Stomach (tissue), 9 donors: ENCODE data around the gene SOWAHA. TPM values are rescaled to one million over a fixed set of nuclear protein-coding genes. Genes with fewer than 3 reads are reported as not detected.

ENCODE experiments used
- DNase-seq, 2 donors: peaks; one replicate each; pipeline versions ENCODE4 v3.0.0 to v3.0.0-alpha.2; 2013 to 2019
- H3K27ac ChIP-seq, 5 donors: fragments of 200-600 bp in 4 of 5; sonication (generic) in 4 of 5; one replicate each; pipeline ENCODE4 v1.5.1; 2013 to 2019; ENCODE audit warnings: mild to moderate bottlenecking in 1 of 5, moderate library complexity in 1 of 5
- H3K27me3 ChIP-seq, 3 donors: fragments of 200-600 bp; sonication (generic); one replicate each; pipeline ENCODE4 v1.5.1; 2017 to 2019; ENCODE audit warnings: mixed run types in 1 of 3
- H3K36me3 ChIP-seq, 4 donors: fragments of 200-600 bp; sonication (generic); 1 replicate in 3 of 4; 2 replicates in 1 of 4; pipeline ENCODE4 v1.5.1; 2016 to 2019
- H3K4me1 ChIP-seq, 4 donors: fragments of 200-600 bp; sonication (generic); one replicate each; pipeline ENCODE4 v1.5.1; 2016 to 2019
- H3K4me3 ChIP-seq, 4 donors: fragments of 200-600 bp; sonication (generic) in 3 of 4; one replicate each; pipeline ENCODE4 v1.5.1; 2016 to 2019; ENCODE audit warnings: mild to moderate bottlenecking in 1 of 4
- H3K9me3 ChIP-seq, 4 donors: fragments of 200-600 bp; sonication (generic); one replicate each; pipeline ENCODE4 v1.5.1; 2016 to 2019
- EP300 ChIP-seq: sonication (generic); formaldehyde crosslinking; IDR thresholded peaks from one replicate; pipeline ENCODE4 v1.6.1; 2017; ENCODE audit warnings: antibody characterized with exemption
- POLR2A ChIP-seq, 4 donors: fragments of 450-650 bp; IDR thresholded peaks; one replicate each; pipeline ENCODE4 v1.6.1; 2016; ENCODE audit warnings: antibody characterized with exemption in 4 of 4, control low read depth in 2 of 4, mild to moderate bottlenecking in 1 of 4, moderate library complexity in 1 of 4
- POLR2AphosphoS5 ChIP-seq, 3 donors: sonication (generic); formaldehyde crosslinking; IDR thresholded peaks; one replicate each; pipeline ENCODE4 v1.6.1; 2016; ENCODE audit warnings: antibody characterized with exemption in 3 of 3
- WGBS, 5 donors: extraction: QIAGEN DNeasy Blood & Tissue Kit in 3 of 5; methylation state at CpG; one replicate each; pipeline versions ENCODE4 v1.1.5 to v1.1.7; 2013 to 2018; 5-methylcytosine and 5-hydroxymethylcytosine counted together
- intact Hi-C: fragments of 100-400 bp; cut with DNase I; formaldehyde crosslinking; loops from one replicate; pipeline ENCODE4 v1.15.1; 2023; ENCODE audit warnings: low total_unique reads
- polyA plus RNA-seq, 3 donors: library from polyadenylated mRNA; stranded (reverse); fragments of 200-250 nt; gene quantifications; one replicate each; pipeline ENCODE4 v1.2.3, GENCODE V29; 2013
- total RNA-seq, 5 donors: library from RNA; depleted of rRNA; stranded (reverse); fragments of >200 nt; gene quantifications; one replicate each; pipeline versions ENCODE4 v1.1.0 to v1.2.3, GENCODE V29; 2014 to 2016
- TF ChIP-seq, protein P1 (sequence below), 7 experiments: fragments of 450-650 bp in 4 of 7; fragments of 200-600 bp in 3 of 7; sonication (generic) in 3 of 7; IDR thresholded peaks; one replicate each; pipeline ENCODE4 v1.5.1; 2016 to 2019; ENCODE audit warnings: antibody characterized with exemption in 7 of 7, control low read depth in 2 of 7, mild to moderate bottlenecking in 1 of 7
- donor health status: healthy with polysubstance abuse.
- donor health status: Bipolar disorder and iron deficiency.
- donor health status: healthy.

The SOWAHA gene
- total and polyA plus RNA-seq, 8 donors: 2.4 to 91.8 (median 6.8) TPM; not detected in 1

DNA sequence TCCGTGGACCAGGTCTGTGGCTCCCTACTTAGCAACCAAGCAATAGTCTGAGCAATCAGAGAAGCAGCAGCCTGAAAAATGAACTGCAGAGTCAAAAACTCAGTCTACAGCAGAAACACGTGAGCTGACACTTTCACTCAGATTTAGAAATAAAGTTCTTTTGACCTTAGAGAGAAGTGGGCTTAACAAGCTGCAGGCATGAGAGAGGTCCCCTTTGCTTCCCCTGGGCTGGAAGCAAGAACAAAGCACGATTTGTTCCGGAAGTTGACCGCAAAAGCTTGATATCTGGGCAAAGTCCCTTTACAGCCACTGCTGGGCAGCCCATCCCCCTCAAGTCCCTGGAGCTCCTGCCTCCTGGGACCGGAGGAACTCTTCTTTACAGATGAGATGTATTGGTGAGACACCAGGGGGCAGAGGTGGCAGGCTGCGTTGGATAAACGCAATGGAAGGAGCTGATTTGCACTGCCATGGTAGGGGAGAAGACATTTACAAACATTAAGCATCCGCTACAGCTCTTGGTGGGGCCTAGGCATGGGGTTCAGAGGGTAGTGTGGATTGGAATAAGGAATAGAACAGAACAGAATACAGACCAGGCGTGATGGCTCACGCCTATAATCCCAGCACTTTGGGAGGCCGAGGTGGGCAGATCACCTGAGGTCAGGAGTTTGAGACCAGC lies 5.8 kb upstream of the SOWAHA start:
- H3K4me3 ChIP-seq: no peak overlapping the region
- TF ChIP-seq POLR2A (IDR thresholded peaks at IDR 0.05) (no peak), EP300 (no peak), POLR2AphosphoS5 (IDR thresholded peaks at IDR 0.05) (peak; percentile 1 to 64 (median 52))
- TF ChIP-seq, protein P1, sequence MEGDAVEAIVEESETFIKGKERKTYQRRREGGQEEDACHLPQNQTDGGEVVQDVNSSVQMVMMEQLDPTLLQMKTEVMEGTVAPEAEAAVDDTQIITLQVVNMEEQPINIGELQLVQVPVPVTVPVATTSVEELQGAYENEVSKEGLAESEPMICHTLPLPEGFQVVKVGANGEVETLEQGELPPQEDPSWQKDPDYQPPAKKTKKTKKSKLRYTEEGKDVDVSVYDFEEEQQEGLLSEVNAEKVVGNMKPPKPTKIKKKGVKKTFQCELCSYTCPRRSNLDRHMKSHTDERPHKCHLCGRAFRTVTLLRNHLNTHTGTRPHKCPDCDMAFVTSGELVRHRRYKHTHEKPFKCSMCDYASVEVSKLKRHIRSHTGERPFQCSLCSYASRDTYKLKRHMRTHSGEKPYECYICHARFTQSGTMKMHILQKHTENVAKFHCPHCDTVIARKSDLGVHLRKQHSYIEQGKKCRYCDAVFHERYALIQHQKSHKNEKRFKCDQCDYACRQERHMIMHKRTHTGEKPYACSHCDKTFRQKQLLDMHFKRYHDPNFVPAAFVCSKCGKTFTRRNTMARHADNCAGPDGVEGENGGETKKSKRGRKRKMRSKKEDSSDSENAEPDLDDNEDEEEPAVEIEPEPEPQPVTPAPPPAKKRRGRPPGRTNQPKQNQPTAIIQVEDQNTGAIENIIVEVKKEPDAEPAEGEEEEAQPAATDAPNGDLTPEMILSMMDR (IDR thresholded peaks at IDR 0.05): peak in 1 of 7 experiments; percentile 6

DNA sequence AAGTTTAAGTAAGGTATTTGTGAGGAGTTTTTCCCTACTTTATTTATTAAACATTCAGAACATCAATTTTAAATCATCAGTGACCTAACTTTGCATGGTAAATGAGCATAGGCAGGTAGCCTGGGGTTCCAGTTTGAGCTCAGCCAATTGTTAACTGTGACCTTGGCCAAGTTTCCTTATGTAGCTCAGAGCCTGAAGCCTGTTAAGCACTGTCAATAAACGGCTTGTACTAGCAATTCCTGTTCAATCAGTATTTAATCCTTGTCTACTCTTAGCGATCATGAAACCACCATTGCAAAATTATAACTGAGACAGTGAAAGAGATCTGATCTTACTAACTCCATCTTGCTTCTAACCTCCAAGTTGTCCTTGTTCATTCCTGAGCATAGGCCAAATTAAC lies 4.7 kb upstream of the SOWAHA start:
- H3K4me3 ChIP-seq: no peak overlapping the region
- H3K36me3 ChIP-seq: no peaks in the 10 kb centered on the region
- TF ChIP-seq EP300 (no peak), POLR2A (IDR thresholded peaks at IDR 0.05) (no peak), POLR2AphosphoS5 (IDR thresholded peaks at IDR 0.05) (no peak)
- TF ChIP-seq, protein P1 (IDR thresholded peaks at IDR 0.05): no peak
- H3K27ac ChIP-seq: peak overlapping the region; percentile 45 to 74 (median 67)
- peaks cover 19 to 49% (median 37%) of the 10 kb centered on the region in 4 donors for H3K4me1 ChIP-seq
- no peaks in the 10 kb centered on the region for H3K9me3 ChIP-seq
- DNase-seq: no peak
- 20 to 37% (median 28%) methylated on average over 2 of the region's 2 CpGs for WGBS, 5 donors
- H3K27me3 ChIP-seq: peaks cover 0 to 36% (median 20%) of the 10 kb centered on the region in 3 donors
- intact Hi-C loops: no loop called here

More for the DNA sequence above, 5.8 kb upstream of the SOWAHA start:
- peaks cover 13 to 39% (median 30%) of the 10 kb centered on the region in 4 donors for H3K4me1 ChIP-seq
- DNase-seq: peak; percentile 77 to 92
- peak overlapping the region; percentile 47 to 74 (median 67) for H3K27ac ChIP-seq
- no peaks in the 10 kb centered on the region for H3K36me3 ChIP-seq
- peaks cover 0 to 24% (median 16%) of the 10 kb centered on the region in 3 donors for H3K27me3 ChIP-seq
- intact Hi-C loops: no loop called here
- 26 to 47% (median 37%) methylated on average over 12 of the region's 12 CpGs for WGBS, 5 donors
- no peaks in the 10 kb centered on the region for H3K9me3 ChIP-seq

DNA sequence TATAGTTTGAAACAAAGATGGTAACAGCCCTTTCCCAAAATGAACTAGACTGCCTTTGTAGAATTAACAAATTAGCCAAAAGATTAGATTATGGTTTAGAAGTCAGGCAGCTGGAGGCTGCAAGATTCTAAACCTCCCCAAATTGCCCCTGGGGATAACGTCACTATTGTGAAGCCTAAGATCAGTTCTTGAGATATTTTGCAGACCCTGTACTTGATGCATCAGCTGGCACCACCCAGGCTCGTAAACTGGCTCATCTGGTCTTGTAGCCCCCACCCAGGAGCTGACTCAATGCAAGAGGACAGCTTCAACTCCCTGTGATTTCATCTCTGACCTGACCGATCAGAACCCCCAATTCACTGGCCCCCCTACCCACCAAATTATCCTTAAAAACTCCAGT lies 4.2 kb upstream of the SOWAHA start:
- no peaks in the 10 kb centered on the region for H3K36me3 ChIP-seq
- peaks cover 21 to 53% (median 41%) of the 10 kb centered on the region in 4 donors for H3K4me1 ChIP-seq
- TF ChIP-seq POLR2AphosphoS5 (IDR thresholded peaks at IDR 0.05): no peak
- TF ChIP-seq, protein P1 (IDR thresholded peaks at IDR 0.05): no peak
- TF ChIP-seq EP300: no peak
- no peak for TF ChIP-seq POLR2A (IDR thresholded peaks at IDR 0.05)
- DNase-seq: no peak
- H3K27ac ChIP-seq: peak overlapping the region; percentile 42 to 74 (median 67)
- H3K27me3 ChIP-seq: peaks cover 0 to 40% (median 24%) of the 10 kb centered on the region in 3 donors
- H3K4me3 ChIP-seq: no peak overlapping the region
- intact Hi-C loops: no loop called here
- no peaks in the 10 kb centered on the region for H3K9me3 ChIP-seq
- 20 to 47% (median 30%) methylated on average over 3 of the region's 3 CpGs for WGBS, 5 donors

DNA sequence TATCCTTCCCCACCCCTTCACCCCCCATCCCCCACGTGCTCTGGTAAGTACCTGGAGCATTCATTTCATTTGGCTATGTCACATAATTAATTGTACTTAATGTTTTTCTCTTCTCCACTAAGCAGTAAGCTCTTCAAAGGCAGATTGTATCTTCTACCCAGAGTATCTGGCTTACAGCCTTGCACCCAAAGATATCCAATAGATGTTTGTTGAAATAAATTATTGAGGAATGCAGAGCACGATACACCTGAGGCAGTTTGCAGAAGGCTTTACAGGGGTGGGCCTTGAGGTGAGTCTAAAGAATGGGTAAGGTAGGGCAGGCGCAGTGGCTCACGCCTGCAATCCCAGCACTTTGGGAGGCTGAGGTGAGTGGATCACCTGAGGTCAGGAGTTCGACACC lies 2.5 kb upstream of the SOWAHA start:
- intact Hi-C loops: no loop called here
- Histone ChIP-seq H3K27ac (peak overlapping the region in 4 of 5 donors; percentile 11 to 74 (median 60)), H3K9me3 (no peaks in the 10 kb centered on the region), H3K36me3 (no peaks in the 10 kb centered on the region), H3K27me3 (peaks cover 5 to 51% (median 29%) of the 10 kb centered on the region in 3 donors), H3K4me3 (no peak overlapping the region), H3K4me1 (peaks cover 26 to 64% (median 49%) of the 10 kb centered on the region in 4 donors)
- no peak for DNase-seq
- no peak for TF ChIP-seq POLR2A (IDR thresholded peaks at IDR 0.05)
- TF ChIP-seq EP300: no peak
- no peak for TF ChIP-seq POLR2AphosphoS5 (IDR thresholded peaks at IDR 0.05)
- TF ChIP-seq, protein P1 (IDR thresholded peaks at IDR 0.05): no peak
- WGBS, 5 donors: 78 to 90% (median 84%) methylated on average over 5 of the region's 5 CpGs
